Measurements from ENCODE around the gene XPNPEP3.
A peak's percentile ranks its signal among the peaks of the same experiment; 100 is the strongest.

The XPNPEP3 gene

GRCh38 chr22:40951795-40952605 is 95.1 kb downstream of the XPNPEP3 start:
- DNase-seq = peak; percentile 64

GRCh38 chr22:40953471-40953870 is 96.5 kb downstream of the XPNPEP3 start:
- no peak for DNase-seq

- no peak for DNase-seq
Measured at GRCh38 chr22:40954113-40954512, 97.2 kb downstream of the XPNPEP3 start.

GRCh38 chr22:40955571-40955970 is 98.6 kb downstream of the XPNPEP3 start:
- DNase-seq = no peak

GRCh38 chr22:40957601-40958000 is 100.7 kb downstream of the XPNPEP3 start:
- DNase-seq = no peak

- no peak for DNase-seq
Measured at GRCh38 chr22:40958299-40958698, 101.4 kb downstream of the XPNPEP3 start.

- DNase-seq = peak; percentile 21
Measured at GRCh38 chr22:40960145-40960544, 103.2 kb downstream of the XPNPEP3 start.

- DNase-seq = no peak
Measured at GRCh38 chr22:40965936-40966725, 109.2 kb downstream of the XPNPEP3 start.

GRCh38 chr22:40966726-40967085 is 109.8 kb downstream of the XPNPEP3 start:
- no peak for DNase-seq

- DNase-seq = no peak
Measured at GRCh38 chr22:40967111-40967760, 110.3 kb downstream of the XPNPEP3 start.

- no peak for DNase-seq
Measured at GRCh38 chr22:40972587-40972986, 115.6 kb downstream of the XPNPEP3 start.

- DNase-seq = no peak
Measured at GRCh38 chr22:40973144-40973543, 116.2 kb downstream of the XPNPEP3 start.

GRCh38 chr22:40975366-40975765 is 118.4 kb downstream of the XPNPEP3 start:
- no peak for DNase-seq

- DNase-seq = no peak
Measured at GRCh38 chr22:40976866-40977700, 120.1 kb downstream of the XPNPEP3 start.

- no peak for DNase-seq
Measured at GRCh38 chr22:40979198-40979597, 122.2 kb downstream of the XPNPEP3 start.

- no peak for DNase-seq
Measured at GRCh38 chr22:40979871-40980270, 122.9 kb downstream of the XPNPEP3 start.
